Inflammatory macrophage treated with lipopolysaccharide for 1 hour (primary cell): ENCODE measurements around the gene ROBO3.

Experiments used
- DNase-seq, 2 donors: peaks; one replicate each; pipeline ENCODE4 v3.0.0-alpha.2; 2020 to 2022

ROBO3 gene

GRCh38 chr11:124865181-124865901, at the start of gene ROBO3:
ROBO3 (plus strand) TSS chr11:124865432; CDS start chr11:124865578, 146 bp downstream.
- no peak for DNase-seq

GRCh38 chr11:124817036-124817435, 48.2 kb upstream of the ROBO3 start:
- no peak for DNase-seq

GRCh38 chr11:124821995-124822730, 43.1 kb upstream of the ROBO3 start:
- no peak for DNase-seq

GRCh38 chr11:124823512-124824376, 41.5 kb upstream of the ROBO3 start:
- DNase-seq: no peak

GRCh38 chr11:124825876-124826275, 39.4 kb upstream of the ROBO3 start:
- DNase-seq: no peak

GRCh38 chr11:124829986-124830385, 35.2 kb upstream of the ROBO3 start:
- DNase-seq: no peak

- DNase-seq: no peak
These were observed 34.5 kb upstream of the ROBO3 start for GRCh38 chr11:124830749-124831148.

- no peak for DNase-seq
These were observed 33.3 kb upstream of the ROBO3 start for GRCh38 chr11:124831897-124832296.

- no peak for DNase-seq
These were observed 32.7 kb upstream of the ROBO3 start for GRCh38 chr11:124832571-124832970.

GRCh38 chr11:124834526-124835180, 30.6 kb upstream of the ROBO3 start:
- DNase-seq: no peak

- DNase-seq: no peak
These were observed 29.3 kb upstream of the ROBO3 start for GRCh38 chr11:124835918-124836317.

GRCh38 chr11:124837491-124837856, 27.8 kb upstream of the ROBO3 start:
- DNase-seq: peak; percentile 72 to 75

GRCh38 chr11:124838805-124839127, 26.5 kb upstream of the ROBO3 start:
- no peak for DNase-seq

GRCh38 chr11:124839128-124839971, 25.9 kb upstream of the ROBO3 start:
- no peak for DNase-seq

GRCh38 chr11:124839972-124840621, 25.1 kb upstream of the ROBO3 start:
- DNase-seq: no peak

GRCh38 chr11:124840666-124841065, 24.6 kb upstream of the ROBO3 start:
- no peak for DNase-seq

- no peak for DNase-seq
These were observed 24.0 kb upstream of the ROBO3 start for GRCh38 chr11:124841201-124841600.

GRCh38 chr11:124841840-124842239, 23.4 kb upstream of the ROBO3 start:
- no peak for DNase-seq

GRCh38 chr11:124842305-124842704, 22.9 kb upstream of the ROBO3 start:
- DNase-seq: no peak

- no peak for DNase-seq
These were observed 21.7 kb upstream of the ROBO3 start for GRCh38 chr11:124843616-124843910.

GRCh38 chr11:124844664-124845079, 20.6 kb upstream of the ROBO3 start:
- no peak for DNase-seq
